WTC11 (cell line): ENCODE data around the gene ARL4D. TPM values are rescaled to one million over a fixed set of nuclear protein-coding genes. Genes with fewer than 3 reads are reported as not detected.
"Not testable (repeated sequence)": the region's sequence is repeated elsewhere in the genome, so short reads cannot be mapped to it uniquely, and the experiment has no call there.

ENCODE experiments used
- ATAC-seq: fragments of 200-7000 bp; cut with Tn5 transposase; 2 replicates; pipeline ENCODE4 v1.10.0; 2021; ENCODE audit warnings: mild to moderate bottlenecking, moderate library complexity
- CTCF ChIA-PET: fragments of 300-600 bp; sonication (Branson Sonifier 250); formaldehyde crosslinking; loops from one replicate; lab custom pipeline; 2021; ENCODE audit warnings: antibody characterized with exemption; lab: Charles Lee
- POLR2A ChIA-PET: fragments of 350-600 bp; sonication (Branson Sonifier 250); formaldehyde crosslinking; loops from one replicate; lab custom pipeline; 2021; ENCODE audit warnings: antibody characterized with exemption; lab: Charles Lee
- DNase-seq: peaks from one replicate; pipeline ENCODE4 v3.0.0; 2021; ENCODE audit warnings: low spot score
- H3K27ac Mint-ChIP-seq: 2 replicates; pipeline ENCODE4 v1.8.0; 2021; ENCODE audit warnings: mixed read lengths
- H3K27me3 Mint-ChIP-seq: 2 replicates; pipeline ENCODE4 v1.8.0; 2021; ENCODE audit warnings: low read depth, mild to moderate bottlenecking, moderate library complexity, mixed read lengths
- H3K36me3 Mint-ChIP-seq: 2 replicates; pipeline ENCODE4 v1.8.0; 2021; ENCODE audit warnings: mixed read lengths
- H3K4me1 Mint-ChIP-seq: 2 replicates; pipeline ENCODE4 v1.8.0; 2022; ENCODE audit warnings: mixed read lengths
- H3K4me3 Mint-ChIP-seq: 2 replicates; pipeline ENCODE4 v1.8.0; 2021; ENCODE audit warnings: mild to moderate bottlenecking, moderate library complexity, mixed read lengths
- H3K9me3 Mint-ChIP-seq: 2 replicates; pipeline ENCODE4 v1.8.0; 2021; ENCODE audit warnings: mixed read lengths
- ATF1 ChIP-seq: sonication (generic); formaldehyde crosslinking; IDR thresholded peaks from 2 replicates; pipeline ENCODE4 v1.8.1; 2023; ENCODE audit warnings: mild to moderate bottlenecking, moderate library complexity, missing genetic modification reagents
- CREB1 ChIP-seq: sonication (generic); formaldehyde crosslinking; IDR thresholded peaks from 2 replicates; pipeline ENCODE4 v1.8.0; 2023; ENCODE audit warnings: mild to moderate bottlenecking, missing genetic modification reagents
- ELF4 ChIP-seq: sonication (generic); formaldehyde crosslinking; IDR thresholded peaks from 2 replicates; pipeline ENCODE4 v1.8.1; 2022; ENCODE audit warnings: low read depth, mild to moderate bottlenecking, moderate library complexity, missing genetic modification reagents
- EMX1 ChIP-seq: fragments of 250-450 bp; sonication (Bioruptor Pico); IDR thresholded peaks from 2 replicates; pipeline ENCODE4 v1.8.0; 2021; ENCODE audit warnings: mild to moderate bottlenecking
- FOXJ3 ChIP-seq: sonication (generic); formaldehyde crosslinking; IDR thresholded peaks from 2 replicates; pipeline ENCODE4 v1.9.0; 2021; ENCODE audit warnings: missing genetic modification reagents, mild to moderate bottlenecking, borderline replicate concordance
- GABPB1 ChIP-seq: sonication (generic); formaldehyde crosslinking; IDR thresholded peaks from 2 replicates; pipeline ENCODE4 v1.8.1; 2023; ENCODE audit warnings: mild to moderate bottlenecking, missing genetic modification reagents
- JAZF1 ChIP-seq: fragments of 250-450 bp; sonication (Bioruptor Pico); IDR thresholded peaks from 2 replicates; pipeline ENCODE4 v1.9.0; 2021; ENCODE audit warnings: moderate library complexity, mild to moderate bottlenecking, inconsistent platforms
- JUN ChIP-seq: sonication (generic); formaldehyde crosslinking; IDR thresholded peaks from 2 replicates; pipeline ENCODE4 v1.8.0; 2023; ENCODE audit warnings: mild to moderate bottlenecking, missing genetic modification reagents
- NFATC4 ChIP-seq: fragments of 250-450 bp; sonication (Bioruptor Pico); IDR thresholded peaks from 2 replicates; pipeline ENCODE4 v1.9.0; 2021; ENCODE audit warnings: mild to moderate bottlenecking
- NR3C1 ChIP-seq: sonication (generic); formaldehyde crosslinking; conservative IDR thresholded peaks from 2 replicates; pipeline ENCODE4 v1.8.1; 2023; ENCODE audit warnings: low read depth, mild to moderate bottlenecking, missing genetic modification reagents
- SMAD4 ChIP-seq: sonication (generic); formaldehyde crosslinking; IDR thresholded peaks from 2 replicates; pipeline ENCODE4 v1.8.0; 2022; ENCODE audit warnings: mild to moderate bottlenecking, missing genetic modification reagents
- ZNF121 ChIP-seq: sonication (generic); formaldehyde crosslinking; IDR thresholded peaks from 2 replicates; pipeline ENCODE4 v1.8.0; 2023; ENCODE audit warnings: missing genetic modification reagents
- total RNA-seq: library from RNA; stranded (reverse); gene quantifications from 3 replicates; pipeline ENCODE4 v1.2.3, GENCODE V29; 2021
- TF ChIP-seq, protein P1 (sequence below): fragments of 250-450 bp; sonication (Bioruptor Pico); conservative IDR thresholded peaks from 2 replicates; pipeline ENCODE4 v1.9.0; 2021; ENCODE audit warnings: mild to moderate bottlenecking
- TF ChIP-seq, protein P2 (sequence below): fragments of 250-450 bp; sonication (Bioruptor Pico); IDR thresholded peaks from 2 replicates; pipeline ENCODE4 v1.9.0; 2021; ENCODE audit warnings: mild to moderate bottlenecking
- TF ChIP-seq, protein P3 (sequence below): sonication (generic); formaldehyde crosslinking; IDR thresholded peaks from 2 replicates; pipeline ENCODE4 v1.8.0; 2022; ENCODE audit warnings: mild to moderate bottlenecking, missing genetic modification reagents
- TF ChIP-seq, protein P4 (sequence below): fragments of 250-450 bp; sonication (Bioruptor Pico); IDR thresholded peaks from 2 replicates; pipeline ENCODE4 v1.9.0; 2021; ENCODE audit warnings: mild to moderate bottlenecking

The ARL4D gene
- total RNA-seq, 1 experiment from 2014 or later = 11.9 TPM

DNA sequence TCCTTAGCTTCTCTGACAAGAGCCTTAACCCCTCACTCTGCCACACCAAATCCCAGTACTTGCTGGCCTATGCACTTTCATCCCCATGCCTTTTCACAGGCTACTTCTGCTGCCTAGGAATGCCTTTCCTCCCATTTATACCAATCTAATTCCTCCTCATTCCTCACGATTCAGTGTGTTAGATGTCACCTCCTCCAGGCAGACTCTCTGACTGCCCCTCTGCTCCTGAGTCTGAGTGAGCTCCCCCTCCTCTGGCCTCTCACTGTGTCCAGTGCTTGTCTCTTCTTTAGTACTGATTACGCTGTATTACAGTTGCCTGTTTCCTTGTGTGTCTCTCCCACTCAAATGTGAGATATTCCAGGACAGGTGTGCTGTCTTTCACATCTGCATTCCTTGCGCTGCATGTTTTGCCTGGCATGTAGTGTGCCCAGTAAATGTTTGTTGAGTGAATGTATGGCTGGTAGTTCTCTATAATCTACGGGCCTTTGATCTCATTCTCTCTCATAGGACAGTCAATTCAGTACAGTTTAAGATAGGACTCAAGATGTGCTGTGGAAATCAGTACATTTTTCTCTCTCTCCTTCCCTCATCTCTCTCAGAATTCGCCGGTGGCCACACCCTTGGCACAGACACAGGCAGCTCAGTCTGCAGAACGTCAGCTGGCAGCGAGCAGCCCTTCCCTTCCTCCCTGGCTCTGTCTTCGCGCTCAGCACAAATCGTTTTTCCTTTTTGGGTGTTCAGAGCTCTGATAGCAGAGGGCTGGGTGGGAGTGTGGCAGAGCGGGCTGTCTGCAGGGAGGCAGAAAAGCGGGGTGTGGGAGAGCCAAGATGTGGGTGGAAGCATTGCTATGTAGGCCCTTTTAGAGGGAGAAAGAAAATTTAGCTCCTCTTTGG lies 18.5 kb downstream of the ARL4D start:
- Mint-ChIP-seq H3K27me3 (peaks cover 3% of the 10 kb centered on the region; the same call in 1 of the 2 replicates), H3K27ac (no peak overlapping the region), H3K4me1 (peaks cover 5% of the 10 kb centered on the region), H3K36me3 (no peaks in the 10 kb centered on the region), H3K4me3 (no peak overlapping the region), H3K9me3 (no peaks in the 10 kb centered on the region)
- TF ChIP-seq JUN (CRISPR knock-in tag) (no peak), GABPB1 (CRISPR knock-in tag) (no peak), FOXJ3 (CRISPR knock-in tag) (no peak), EMX1 (CRISPR knock-in tag) (no peak), ELF4 (no peak), JAZF1 (CRISPR knock-in tag) (no peak), SMAD4 (CRISPR knock-in tag) (no peak), NFATC4 (CRISPR knock-in tag) (no peak), ATF1 (no peak), ZNF121 (CRISPR knock-in tag) (no peak), NR3C1 (CRISPR knock-in tag) (no peak), CREB1 (CRISPR knock-in tag) (no peak)
- TF ChIP-seq, protein P1, sequence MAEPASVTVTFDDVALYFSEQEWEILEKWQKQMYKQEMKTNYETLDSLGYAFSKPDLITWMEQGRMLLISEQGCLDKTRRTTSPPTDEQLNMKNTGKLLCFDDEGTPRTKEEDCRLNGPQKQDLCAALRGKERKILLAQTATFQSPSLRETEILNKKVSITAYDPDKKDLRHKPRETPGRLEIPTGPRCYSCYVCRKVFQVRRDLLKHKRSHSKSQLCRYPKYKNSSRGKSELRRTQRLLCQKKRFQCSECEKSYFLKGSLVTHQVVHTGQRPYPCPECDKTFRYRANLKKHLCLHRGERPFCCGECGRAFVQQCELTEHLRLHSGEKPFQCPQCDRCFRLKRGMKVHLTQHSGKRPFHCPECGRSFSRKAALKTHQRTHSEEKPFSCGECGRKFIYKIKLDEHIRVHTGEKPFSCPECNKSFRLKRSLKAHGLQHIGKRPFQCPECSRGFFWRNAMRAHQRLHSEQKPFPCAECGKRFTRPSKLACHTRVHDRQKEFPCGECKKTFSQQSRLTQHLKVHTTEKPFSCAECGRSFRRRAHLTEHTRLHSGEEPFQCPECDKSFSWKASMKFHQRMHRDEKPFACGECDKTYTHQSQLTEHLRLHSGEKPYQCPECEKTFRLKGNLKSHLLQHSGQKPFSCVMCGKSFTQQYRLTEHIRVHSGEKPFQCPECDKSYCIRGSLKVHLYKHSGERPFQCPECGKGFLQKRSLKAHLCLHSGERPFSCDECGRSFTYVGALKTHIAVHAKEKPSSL = no peak
- TF ChIP-seq, protein P2, sequence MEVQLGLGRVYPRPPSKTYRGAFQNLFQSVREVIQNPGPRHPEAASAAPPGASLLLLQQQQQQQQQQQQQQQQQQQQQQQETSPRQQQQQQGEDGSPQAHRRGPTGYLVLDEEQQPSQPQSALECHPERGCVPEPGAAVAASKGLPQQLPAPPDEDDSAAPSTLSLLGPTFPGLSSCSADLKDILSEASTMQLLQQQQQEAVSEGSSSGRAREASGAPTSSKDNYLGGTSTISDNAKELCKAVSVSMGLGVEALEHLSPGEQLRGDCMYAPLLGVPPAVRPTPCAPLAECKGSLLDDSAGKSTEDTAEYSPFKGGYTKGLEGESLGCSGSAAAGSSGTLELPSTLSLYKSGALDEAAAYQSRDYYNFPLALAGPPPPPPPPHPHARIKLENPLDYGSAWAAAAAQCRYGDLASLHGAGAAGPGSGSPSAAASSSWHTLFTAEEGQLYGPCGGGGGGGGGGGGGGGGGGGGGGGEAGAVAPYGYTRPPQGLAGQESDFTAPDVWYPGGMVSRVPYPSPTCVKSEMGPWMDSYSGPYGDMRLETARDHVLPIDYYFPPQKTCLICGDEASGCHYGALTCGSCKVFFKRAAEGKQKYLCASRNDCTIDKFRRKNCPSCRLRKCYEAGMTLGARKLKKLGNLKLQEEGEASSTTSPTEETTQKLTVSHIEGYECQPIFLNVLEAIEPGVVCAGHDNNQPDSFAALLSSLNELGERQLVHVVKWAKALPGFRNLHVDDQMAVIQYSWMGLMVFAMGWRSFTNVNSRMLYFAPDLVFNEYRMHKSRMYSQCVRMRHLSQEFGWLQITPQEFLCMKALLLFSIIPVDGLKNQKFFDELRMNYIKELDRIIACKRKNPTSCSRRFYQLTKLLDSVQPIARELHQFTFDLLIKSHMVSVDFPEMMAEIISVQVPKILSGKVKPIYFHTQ (CRISPR knock-in tag) = no peak
- TF ChIP-seq, protein P3, sequence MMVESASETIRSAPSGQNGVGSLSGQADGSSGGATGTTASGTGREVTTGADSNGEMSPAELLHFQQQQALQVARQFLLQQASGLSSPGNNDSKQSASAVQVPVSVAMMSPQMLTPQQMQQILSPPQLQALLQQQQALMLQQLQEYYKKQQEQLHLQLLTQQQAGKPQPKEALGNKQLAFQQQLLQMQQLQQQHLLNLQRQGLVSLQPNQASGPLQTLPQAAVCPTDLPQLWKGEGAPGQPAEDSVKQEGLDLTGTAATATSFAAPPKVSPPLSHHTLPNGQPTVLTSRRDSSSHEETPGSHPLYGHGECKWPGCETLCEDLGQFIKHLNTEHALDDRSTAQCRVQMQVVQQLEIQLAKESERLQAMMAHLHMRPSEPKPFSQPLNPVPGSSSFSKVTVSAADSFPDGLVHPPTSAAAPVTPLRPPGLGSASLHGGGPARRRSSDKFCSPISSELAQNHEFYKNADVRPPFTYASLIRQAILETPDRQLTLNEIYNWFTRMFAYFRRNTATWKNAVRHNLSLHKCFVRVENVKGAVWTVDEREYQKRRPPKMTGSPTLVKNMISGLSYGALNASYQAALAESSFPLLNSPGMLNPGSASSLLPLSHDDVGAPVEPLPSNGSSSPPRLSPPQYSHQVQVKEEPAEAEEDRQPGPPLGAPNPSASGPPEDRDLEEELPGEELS (CRISPR knock-in tag) = no peak
- ATAC-seq (no peak), DNase-seq (no peak)
- ChIA-PET CTCF (interaction anchor here (1.2 to 2.4 kb wide), 5 partner anchors 10 to 66 kb away, joined by 3 to 13 read pairs (median 8); partner anchors contain the start of genes ARL4D and DHX8), POLR2A (interaction anchor here (0.6 kb wide), 1 partner anchor 760 kb away, joined by 3 read pairs; no protein-coding TSS in a partner anchor)

DNA sequence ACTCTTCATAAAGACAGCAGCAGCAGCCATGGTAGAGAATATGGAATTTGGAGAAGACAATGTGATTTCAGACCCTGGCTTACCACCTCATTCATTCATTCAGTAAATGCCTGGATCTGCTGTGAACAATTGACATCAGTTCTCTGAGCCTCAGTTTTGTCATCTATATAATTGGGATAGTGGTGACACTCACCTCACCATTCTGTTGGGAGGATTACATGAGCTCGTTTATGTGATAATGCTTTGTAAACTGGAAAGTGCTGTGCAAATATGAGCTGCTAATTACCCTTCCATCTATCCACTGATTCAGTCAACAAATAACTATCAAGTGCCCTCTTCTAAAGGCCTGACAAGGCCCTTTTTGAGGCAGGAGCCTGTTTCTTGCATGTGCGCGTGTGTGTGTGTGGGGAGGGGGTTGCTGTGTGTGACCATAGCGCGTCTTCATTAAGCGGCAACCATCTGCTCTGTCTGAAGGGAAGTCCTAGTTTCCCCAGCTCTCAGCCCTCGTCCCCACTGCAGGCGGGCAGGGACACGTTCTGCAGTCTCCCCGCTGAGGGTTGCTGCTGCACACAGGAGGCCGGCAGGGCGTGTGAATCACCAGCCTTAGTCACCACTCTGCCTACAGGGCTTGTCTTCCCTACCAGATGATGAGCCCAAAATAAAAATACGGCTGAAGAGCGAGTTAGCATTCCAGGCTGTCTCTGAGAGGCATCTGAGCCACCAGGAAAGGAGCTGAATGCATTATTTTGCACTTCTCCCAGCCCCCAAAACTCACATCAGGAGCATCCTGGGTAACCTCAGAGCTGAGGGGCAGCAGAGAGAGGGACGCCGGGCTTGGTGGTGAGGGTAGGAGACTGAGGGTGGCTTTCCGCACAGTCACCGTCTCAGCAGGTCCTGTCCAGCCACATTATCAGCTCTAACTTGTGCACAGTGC lies 19.9 kb downstream of the ARL4D start:
- ChIA-PET POLR2A (no interaction called here), CTCF (interaction anchor here (0.6 to 2.4 kb wide), 5 partner anchors 10 to 65 kb away, joined by 3 to 13 read pairs (median 3); partner anchors contain the start of gene DHX8)
- H3K36me3 Mint-ChIP-seq = no peaks in the 10 kb centered on the region
- H3K27me3 Mint-ChIP-seq = peaks cover 3% of the 10 kb centered on the region; the same call in 1 of the 2 replicates
- H3K27ac Mint-ChIP-seq = no peak overlapping the region
- DNase-seq (no peak), ATAC-seq (peak; percentile 48; the same call in 1 of the 2 replicates)
- 0 out of 2 replicates have a peak, but pooled peaks cover 3% of the 10 kb centered on the region for H3K4me1 Mint-ChIP-seq
- H3K4me3 Mint-ChIP-seq = no peak overlapping the region
- peak; percentile 36; the same call in 1 of the 2 replicates for TF ChIP-seq GABPB1 (CRISPR knock-in tag)
- TF ChIP-seq, protein P4, sequence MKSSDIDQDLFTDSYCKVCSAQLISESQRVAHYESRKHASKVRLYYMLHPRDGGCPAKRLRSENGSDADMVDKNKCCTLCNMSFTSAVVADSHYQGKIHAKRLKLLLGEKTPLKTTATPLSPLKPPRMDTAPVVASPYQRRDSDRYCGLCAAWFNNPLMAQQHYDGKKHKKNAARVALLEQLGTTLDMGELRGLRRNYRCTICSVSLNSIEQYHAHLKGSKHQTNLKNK (CRISPR knock-in tag) = no peak
- no peaks in the 10 kb centered on the region for H3K9me3 Mint-ChIP-seq

DNA sequence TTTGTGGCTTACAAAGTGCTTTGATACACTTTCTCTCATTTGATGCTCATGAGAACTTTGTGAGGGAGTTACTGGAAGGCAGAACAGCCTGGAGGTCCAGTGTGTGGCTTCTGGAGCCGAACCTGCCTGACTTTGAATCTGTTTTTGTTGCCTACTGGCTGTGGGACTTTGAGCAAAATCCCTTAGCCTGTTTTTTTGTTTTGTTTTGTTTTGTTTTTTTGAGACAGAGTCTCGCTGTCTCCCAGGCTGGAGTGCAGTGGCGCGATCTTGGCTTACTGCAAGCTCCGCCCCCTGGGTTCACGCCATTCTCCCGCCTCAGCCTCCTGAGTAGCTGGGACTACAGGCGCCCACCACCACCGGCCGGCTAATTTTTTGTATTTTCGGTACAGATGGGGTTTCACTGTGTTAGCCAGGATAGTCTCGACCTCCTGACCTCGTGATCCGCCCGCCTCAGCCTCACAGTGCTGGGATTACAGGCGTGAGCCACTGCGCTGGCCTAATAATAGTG lies 20.6 kb downstream of the ARL4D start:
- DNase-seq, H3K27ac Mint-ChIP-seq, H3K9me3 Mint-ChIP-seq, POLR2A ChIA-PET, H3K4me3 Mint-ChIP-seq, ATAC-seq, H3K4me1 Mint-ChIP-seq, H3K36me3 Mint-ChIP-seq, H3K27me3 Mint-ChIP-seq: not testable (repeated sequence)
- CTCF ChIA-PET = interaction anchor here (0.6 to 2.4 kb wide), 4 partner anchors 9 to 64 kb away, joined by 3 to 13 read pairs (median 6); partner anchors contain the start of gene DHX8
